GM13977 (cell line): ENCODE data around the gene NR2F1-AS1.

ENCODE experiments used
- DNase-seq: peaks from one replicate; pipeline ENCODE4 v3.0.0; 2012; ENCODE audit warnings: low spot score
- CTCF ChIP-seq: IDR thresholded peaks from 2 replicates; pipeline ENCODE4 v1.5.1; 2012; ENCODE audit warnings: mild to moderate bottlenecking, control low read depth; ENCODE audit not compliant: insufficient read depth; ENCODE audit errors: extremely low read depth, missing control alignments
- in situ Hi-C: fragments of 300-500 bp; cut with MboI; formaldehyde crosslinking; loops from one replicate; pipeline ENCODE4 v1.12.0; 2022; ENCODE audit warnings: low sequenced_read_pairs, low pct_unique_long_range_greater_than_20kb, mixed read lengths, inconsistent platforms; ENCODE audit not compliant: unreplicated experiment

The NR2F1-AS1 gene

GRCh38 chr5:93589152-93589828 is 8.3 kb upstream of the NR2F1-AS1 start:
- TF ChIP-seq CTCF: no peak
- in situ Hi-C loops: loop anchor here (25.0 kb wide), 1 partner anchor 1248 kb away; no protein-coding TSS in a partner anchor
- DNase-seq: no peak

GRCh38 chr5:93588352-93589151 is 7.5 kb upstream of the NR2F1-AS1 start:
- DNase-seq: no peak
- in situ Hi-C loops: loop anchor here (25.0 kb wide), 1 partner anchor 1249 kb away; no protein-coding TSS in a partner anchor
- no peak for TF ChIP-seq CTCF

- in situ Hi-C loops: loop anchor here (25.0 kb wide), 1 partner anchor 1250 kb away; no protein-coding TSS in a partner anchor
These were observed 6.8 kb upstream of the NR2F1-AS1 start for GRCh38 chr5:93587597-93588351.

GRCh38 chr5:93586736-93587596 is 5.9 kb upstream of the NR2F1-AS1 start:
- no peak for DNase-seq
- TF ChIP-seq CTCF: no peak
- in situ Hi-C loops: loop anchor here (25.0 kb wide), 1 partner anchor 1250 kb away; no protein-coding TSS in a partner anchor

More at GRCh38 chr5:93587597-93588351, 6.8 kb upstream of the NR2F1-AS1 start:
- no peak for DNase-seq
- TF ChIP-seq CTCF: no peak

- in situ Hi-C loops: loop anchor here (25.0 kb wide), 1 partner anchor 1251 kb away; no protein-coding TSS in a partner anchor
These were observed 4.9 kb upstream of the NR2F1-AS1 start for GRCh38 chr5:93585767-93586385.

More at GRCh38 chr5:93585767-93586385, 4.9 kb upstream of the NR2F1-AS1 start:
- DNase-seq: no peak
- no peak for TF ChIP-seq CTCF
